Activated CD4-positive, alpha-beta memory T cell treated with anti-CD3 and anti-CD28 coated beads for 36 hours (primary cell): Measurements from ENCODE around the gene NDP. TPM values are rescaled to one million over a fixed set of nuclear protein-coding genes. Genes with fewer than 3 reads are reported as not detected.

Experiments used
- CTCF ChIA-PET: fragments of 350-600 bp; sonication (Branson Sonifier 250); formaldehyde crosslinking; loops from one replicate; lab custom pipeline; 2021; ENCODE audit warnings: antibody characterized with exemption, inconsistent platforms; lab: Charles Lee
- POLR2A ChIA-PET: fragments of 350-600 bp; sonication (Branson Sonifier 250); formaldehyde crosslinking; loops from one replicate; lab custom pipeline; 2021; ENCODE audit warnings: antibody characterized with exemption; lab: Charles Lee
- DNase-seq: peaks from one replicate; pipeline ENCODE4 v3.0.0-alpha.2; 2020
- H3K27ac Mint-ChIP-seq: one replicate; pipeline ENCODE4 v1.8.0; 2021; ENCODE audit warnings: mixed read lengths
- H3K27me3 Mint-ChIP-seq: one replicate; pipeline ENCODE4 v1.8.0; 2021; ENCODE audit warnings: mixed read lengths
- H3K36me3 Mint-ChIP-seq: one replicate; pipeline ENCODE4 v1.8.0; 2021; ENCODE audit warnings: mixed read lengths
- H3K4me1 Mint-ChIP-seq: one replicate; pipeline ENCODE4 v1.8.0; 2021; ENCODE audit warnings: low read depth, mixed read lengths
- H3K4me3 Mint-ChIP-seq: one replicate; pipeline ENCODE4 v1.8.0; 2021; ENCODE audit warnings: mild to moderate bottlenecking, mixed read lengths
- H3K9me3 Mint-ChIP-seq: one replicate; pipeline ENCODE4 v1.8.0; 2021; ENCODE audit warnings: mixed read lengths
- intact Hi-C: fragments of 100-400 bp; cut with micrococcal nuclease; formaldehyde crosslinking; loops from one replicate; pipeline ENCODE4 v1.15.1; 2023
- total RNA-seq, 2 experiments: library from RNA; stranded (reverse); gene quantifications; one replicate each; pipeline ENCODE4 v1.2.3, GENCODE V29; 2021

The NDP gene
- total RNA-seq, 2 experiments from 2014 or later, result not detected

DNA sequence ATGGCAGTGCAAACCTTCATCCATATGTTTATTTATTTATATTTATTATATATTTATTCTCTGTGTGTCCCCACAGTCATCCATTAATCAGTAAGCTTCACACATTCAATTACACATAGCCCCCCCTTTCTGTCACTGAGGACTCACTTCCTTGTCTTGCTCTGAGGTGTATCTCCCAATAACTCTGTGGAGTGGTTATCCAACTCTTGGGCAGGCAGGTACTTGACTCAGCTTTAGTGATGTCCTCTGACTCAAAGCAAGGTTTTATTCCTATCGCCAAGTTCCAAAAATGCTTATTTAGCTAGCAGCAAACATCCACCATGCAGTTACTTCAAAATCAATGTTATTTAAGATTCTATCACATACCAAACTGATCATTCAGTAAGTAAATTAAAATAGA is 25.2 kb upstream of the NDP start:
- CTCF ChIA-PET, result no interaction called here
- no peak for DNase-seq
- H3K27me3 Mint-ChIP-seq, result no peaks in the 10 kb centered on the region
- POLR2A ChIA-PET, result no interaction called here
- intact Hi-C loops, result no loop called here
- no peak overlapping the region for H3K4me3 Mint-ChIP-seq
- no peaks in the 10 kb centered on the region for H3K4me1 Mint-ChIP-seq
- H3K27ac Mint-ChIP-seq, result no peak overlapping the region
- no peaks in the 10 kb centered on the region for H3K9me3 Mint-ChIP-seq
- H3K36me3 Mint-ChIP-seq, result no peaks in the 10 kb centered on the region

DNA sequence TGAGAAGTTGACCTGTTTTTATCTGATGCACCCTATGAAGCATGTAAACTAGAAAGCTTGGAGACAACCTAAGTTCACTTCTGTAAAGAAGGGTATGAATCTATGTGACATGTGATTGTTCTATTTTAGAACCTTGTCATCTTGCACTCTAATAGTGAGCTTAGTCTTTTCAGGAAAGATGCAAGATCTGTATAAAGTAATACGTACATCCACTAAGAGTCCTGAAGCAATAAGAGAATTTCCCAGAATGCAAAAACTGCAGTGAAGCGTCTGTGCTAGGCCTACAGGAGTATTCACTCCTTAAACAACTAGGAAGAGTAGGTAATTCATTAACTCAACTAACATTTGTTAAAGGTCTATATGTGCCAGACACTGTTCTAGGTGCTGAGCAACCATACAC is 23.3 kb upstream of the NDP start:
- CTCF ChIA-PET, result no interaction called here
- no peaks in the 10 kb centered on the region for H3K36me3 Mint-ChIP-seq
- POLR2A ChIA-PET, result no interaction called here
- no peaks in the 10 kb centered on the region for H3K9me3 Mint-ChIP-seq
- no peaks in the 10 kb centered on the region for H3K4me1 Mint-ChIP-seq
- no peaks in the 10 kb centered on the region for H3K27me3 Mint-ChIP-seq
- no peak overlapping the region for H3K27ac Mint-ChIP-seq
- H3K4me3 Mint-ChIP-seq, result no peak overlapping the region
- DNase-seq, result no peak
- intact Hi-C loops, result no loop called here

- Mint-ChIP-seq H3K4me1 (no peaks in the 10 kb centered on the region), H3K27me3 (no peaks in the 10 kb centered on the region), H3K27ac (no peak overlapping the region), H3K36me3 (no peaks in the 10 kb centered on the region), H3K9me3 (no peaks in the 10 kb centered on the region), H3K4me3 (no peak overlapping the region)
- ChIA-PET POLR2A (no interaction called here), CTCF (no interaction called here)
- intact Hi-C loops, result no loop called here
- DNase-seq, result no peak
These were observed 12.9 kb upstream of the NDP start for GRCh38 chrX:43986083-43986482.

DNA sequence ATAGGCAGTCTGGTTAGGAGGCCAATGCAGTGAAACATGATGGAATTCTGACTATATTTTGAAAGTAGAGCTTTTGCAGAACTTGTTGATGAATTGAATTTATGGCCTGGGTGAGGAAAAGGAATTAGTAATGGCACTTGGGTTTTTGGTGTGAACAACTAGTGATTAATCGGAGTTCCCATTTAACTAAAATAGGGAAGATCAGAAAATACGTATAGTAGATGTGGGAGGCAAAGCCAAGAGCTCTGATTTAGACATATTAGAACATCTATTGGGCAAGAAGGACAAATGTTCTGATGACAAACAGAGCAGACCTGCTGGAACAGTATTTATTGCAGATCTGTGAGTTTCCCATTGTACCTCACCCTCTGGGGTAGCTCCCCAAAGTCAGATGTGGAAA is 12.3 kb upstream of the NDP start:
- Mint-ChIP-seq H3K27me3 (no peaks in the 10 kb centered on the region), H3K27ac (no peak overlapping the region), H3K9me3 (no peaks in the 10 kb centered on the region), H3K4me1 (no peaks in the 10 kb centered on the region), H3K4me3 (no peak overlapping the region), H3K36me3 (no peaks in the 10 kb centered on the region)
- CTCF ChIA-PET, result no interaction called here
- no peak for DNase-seq
- intact Hi-C loops, result no loop called here
- POLR2A ChIA-PET, result no interaction called here

DNA sequence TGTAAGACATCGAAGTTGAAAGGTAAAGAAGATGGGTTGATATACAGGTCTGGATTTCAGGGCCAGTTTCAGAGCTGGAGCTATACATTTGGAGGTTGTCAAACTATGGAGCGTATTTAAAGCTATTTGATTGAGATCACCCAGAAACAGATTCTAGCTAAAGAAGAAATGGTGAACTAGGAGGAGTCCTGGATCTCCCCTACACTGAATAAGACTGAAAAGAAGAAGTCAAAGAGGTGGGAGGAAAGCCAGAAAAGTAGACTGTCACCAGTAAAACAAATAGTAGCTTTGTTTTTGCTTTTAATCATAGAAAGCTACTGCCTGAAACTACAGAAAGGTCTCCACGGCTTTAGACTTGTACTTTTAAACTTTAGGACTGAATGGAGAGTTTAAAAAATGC is 5.0 kb upstream of the NDP start:
- intact Hi-C loops, result no loop called here
- ChIA-PET POLR2A (no interaction called here), CTCF (interaction anchor here (1.8 kb wide), 1 partner anchor 20 kb away, joined by 4 read pairs; no protein-coding TSS in a partner anchor)
- no peaks in the 10 kb centered on the region for H3K36me3 Mint-ChIP-seq
- no peak overlapping the region for H3K27ac Mint-ChIP-seq
- H3K4me1 Mint-ChIP-seq, result peaks cover 6% of the 10 kb centered on the region
- no peak for DNase-seq
- H3K4me3 Mint-ChIP-seq, result no peak overlapping the region
- peaks cover 8% of the 10 kb centered on the region for H3K27me3 Mint-ChIP-seq
- no peaks in the 10 kb centered on the region for H3K9me3 Mint-ChIP-seq

- Mint-ChIP-seq H3K4me3 (no peak overlapping the region), H3K4me1 (peaks cover 11% of the 10 kb centered on the region), H3K9me3 (no peaks in the 10 kb centered on the region), H3K27me3 (peaks cover 17% of the 10 kb centered on the region), H3K36me3 (no peaks in the 10 kb centered on the region), H3K27ac (no peak overlapping the region)
- POLR2A ChIA-PET, result no interaction called here
- intact Hi-C loops, result no loop called here
- no peak for DNase-seq
- CTCF ChIA-PET, result no interaction called here
These were observed 3.0 kb upstream of the NDP start for GRCh38 chrX:43976205-43976604.

- POLR2A ChIA-PET, result no interaction called here
- H3K4me3 Mint-ChIP-seq, result no peak overlapping the region
- DNase-seq, result no peak
- H3K36me3 Mint-ChIP-seq, result no peaks in the 10 kb centered on the region
- H3K9me3 Mint-ChIP-seq, result no peaks in the 10 kb centered on the region
- peaks cover 17% of the 10 kb centered on the region for H3K27me3 Mint-ChIP-seq
- H3K27ac Mint-ChIP-seq, result no peak overlapping the region
- H3K4me1 Mint-ChIP-seq, result peaks cover 11% of the 10 kb centered on the region
- CTCF ChIA-PET, result no interaction called here
- intact Hi-C loops, result no loop called here
These were observed 2.6 kb upstream of the NDP start for GRCh38 chrX:43975796-43976195.

DNA sequence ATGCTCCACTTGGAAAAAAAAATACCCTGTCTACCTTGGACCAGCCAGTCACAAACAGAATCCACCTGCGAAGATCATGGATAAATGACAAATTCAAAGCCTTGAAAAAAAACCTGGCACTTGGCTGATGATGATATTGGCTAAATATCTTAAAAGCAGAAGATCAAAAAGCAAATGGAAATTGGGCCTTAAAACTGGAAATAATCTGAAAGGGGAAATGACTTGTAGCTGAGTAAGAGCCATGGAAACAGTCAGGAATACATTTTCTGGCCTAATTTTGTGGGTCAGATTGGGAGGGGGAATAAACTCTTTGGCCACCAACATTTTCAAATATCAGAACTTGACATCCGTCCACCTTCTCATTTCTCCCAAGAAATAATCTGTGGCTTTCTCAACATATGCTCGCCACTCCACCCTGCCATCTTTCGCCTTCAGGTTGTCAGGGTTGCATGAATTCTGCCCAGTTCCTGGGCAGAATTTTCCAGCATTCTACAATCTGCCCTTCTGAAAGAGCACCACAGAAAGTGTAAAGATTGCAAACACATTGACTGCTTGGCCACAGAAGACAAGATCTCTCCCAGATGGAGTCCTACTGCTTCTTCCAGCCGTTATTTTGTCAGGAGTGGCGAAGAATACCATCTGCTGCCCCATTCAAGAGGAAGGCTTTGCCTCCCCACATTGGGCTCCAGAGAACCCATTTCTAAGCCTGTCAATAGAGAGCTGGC is 1.7 kb upstream of the NDP start:
- intact Hi-C loops, result no loop called here
- Mint-ChIP-seq H3K27ac (no peak overlapping the region), H3K27me3 (peaks cover 17% of the 10 kb centered on the region), H3K9me3 (no peaks in the 10 kb centered on the region), H3K4me3 (no peak overlapping the region), H3K4me1 (peaks cover 13% of the 10 kb centered on the region), H3K36me3 (no peaks in the 10 kb centered on the region)
- ChIA-PET CTCF (no interaction called here), POLR2A (no interaction called here)
- no peak for DNase-seq

GRCh38 chrX:43974100-43974475 is 898 bp upstream of the NDP start:
- Mint-ChIP-seq H3K27me3 (peaks cover 17% of the 10 kb centered on the region), H3K36me3 (no peaks in the 10 kb centered on the region), H3K4me3 (peak overlapping the region; percentile 51), H3K9me3 (no peaks in the 10 kb centered on the region), H3K4me1 (peaks cover 13% of the 10 kb centered on the region), H3K27ac (no peak overlapping the region)
- CTCF ChIA-PET, result interaction anchor here (1.0 kb wide), 1 partner anchor 52 kb away, joined by 3 read pairs; no protein-coding TSS in a partner anchor
- intact Hi-C loops, result no loop called here
- POLR2A ChIA-PET, result no interaction called here
- DNase-seq, result no peak

DNA sequence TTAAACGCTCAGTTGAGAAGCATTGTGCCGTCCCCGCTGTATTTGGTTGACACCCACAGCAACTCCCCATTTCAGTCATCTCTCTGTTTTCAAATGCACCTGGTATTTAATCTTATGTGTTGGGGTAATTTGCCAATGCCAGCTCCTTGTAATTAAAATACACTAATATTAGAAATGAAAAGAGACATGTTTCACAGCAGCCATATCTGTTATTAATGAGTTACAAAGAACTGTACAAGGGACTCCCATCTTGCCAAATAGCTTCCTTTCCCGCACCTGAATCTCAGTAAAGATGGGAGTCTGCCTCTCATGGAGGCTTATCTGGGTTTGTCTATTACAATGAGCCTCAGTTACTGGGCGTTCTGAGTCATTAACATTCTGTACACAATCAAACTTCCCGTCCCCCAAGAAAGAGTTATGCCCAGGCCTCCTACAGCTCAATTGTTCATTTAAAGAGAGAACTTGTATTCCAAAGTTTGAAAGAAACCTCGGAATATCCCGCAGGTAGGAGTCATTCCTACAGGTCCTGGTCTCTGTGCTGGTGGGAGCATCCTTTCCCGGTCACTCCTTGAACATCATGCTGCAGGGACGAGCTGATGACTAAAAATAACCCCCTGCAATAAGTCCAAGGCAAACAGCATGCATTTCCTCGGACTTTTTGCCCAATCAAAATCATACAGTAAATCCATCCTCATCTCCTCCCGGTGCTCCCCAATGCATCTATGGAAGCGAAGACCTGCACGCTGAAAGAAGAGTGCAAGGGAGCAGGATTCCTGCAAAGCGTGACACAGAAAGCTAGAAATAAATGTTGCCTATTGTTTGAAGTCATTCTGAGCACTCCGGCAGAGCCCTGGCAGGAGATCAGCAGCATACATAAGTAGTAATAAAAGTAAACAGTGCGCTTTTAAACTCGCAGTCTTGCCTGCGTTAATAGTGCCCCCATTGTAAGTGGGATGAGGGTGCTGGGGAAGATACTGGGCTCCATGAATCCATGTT is 926 bp downstream of the NDP start:
- Mint-ChIP-seq H3K4me3 (no peak overlapping the region), H3K27ac (no peak overlapping the region), H3K36me3 (no peaks in the 10 kb centered on the region), H3K27me3 (peaks cover 17% of the 10 kb centered on the region), H3K9me3 (no peaks in the 10 kb centered on the region), H3K4me1 (peaks cover 13% of the 10 kb centered on the region)
- CTCF ChIA-PET, result interaction anchor here (1.5 kb wide), 1 partner anchor 14 kb away, joined by 6 read pairs; no protein-coding TSS in a partner anchor
- DNase-seq, result no peak
- POLR2A ChIA-PET, result no interaction called here
- intact Hi-C loops, result no loop called here

DNA sequence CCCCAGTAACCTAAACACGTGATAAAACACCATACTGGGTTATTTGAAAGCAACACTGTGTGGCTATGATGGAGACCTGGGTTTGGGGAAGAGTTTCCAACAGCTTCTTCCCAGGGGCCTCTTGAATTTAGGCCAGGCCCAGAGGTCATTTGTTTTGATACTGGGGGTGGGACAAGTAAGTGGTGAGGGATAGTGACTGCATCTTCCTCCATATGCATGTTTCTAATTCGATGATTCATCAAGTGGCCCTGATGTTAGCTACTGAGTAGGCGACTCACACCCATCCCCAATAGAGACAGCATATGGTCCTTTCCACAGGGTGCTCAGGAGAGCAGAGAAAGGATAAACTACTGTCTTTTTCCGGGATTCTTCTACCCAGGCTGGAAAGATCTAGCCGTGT is 2.7 kb downstream of the NDP start:
- peaks cover 17% of the 10 kb centered on the region for H3K27me3 Mint-ChIP-seq
- H3K4me1 Mint-ChIP-seq, result peaks cover 13% of the 10 kb centered on the region
- H3K36me3 Mint-ChIP-seq, result no peaks in the 10 kb centered on the region
- H3K27ac Mint-ChIP-seq, result no peak overlapping the region
- no peak overlapping the region for H3K4me3 Mint-ChIP-seq
- no peaks in the 10 kb centered on the region for H3K9me3 Mint-ChIP-seq
- ChIA-PET CTCF (interaction anchor here (1.4 kb wide), 1 partner anchor 12 kb away, joined by 4 read pairs; no protein-coding TSS in a partner anchor), POLR2A (no interaction called here)
- no peak for DNase-seq
- intact Hi-C loops, result no loop called here
